GM23248 (cell line): ENCODE data around the gene GALNT5. TPM values are rescaled to one million over a fixed set of nuclear protein-coding genes. Genes with fewer than 3 reads are reported as not detected.
"Not testable (repeated sequence)": the region's sequence is repeated elsewhere in the genome, so short reads cannot be mapped to it uniquely, and the experiment has no call there.

Source experiments
- DNase-seq: peaks from one replicate; pipeline ENCODE4 v3.0.0-alpha.2; 2015
- H2AFZ ChIP-seq: fragments of 200-600 bp; sonication (generic); 2 replicates; pipeline ENCODE4 v1.6.1; 2016; ENCODE audit warnings: antibody characterized with exemption
- H3F3A ChIP-seq: fragments of 200-600 bp; sonication (generic); 2 replicates; pipeline ENCODE4 v1.6.1; 2016; ENCODE audit warnings: mild to moderate bottlenecking, antibody characterized with exemption, mixed run types; ENCODE audit not compliant: insufficient read depth
- H3K27ac ChIP-seq: fragments of 200-600 bp; sonication (generic); 2 replicates; pipeline ENCODE4 v1.5.1; 2016; ENCODE audit warnings: mild to moderate bottlenecking
- H3K27me3 ChIP-seq: fragments of 200-600 bp; sonication (generic); replicated peaks from 2 replicates; pipeline ENCODE4 v1.6.1; 2016; ENCODE audit warnings: mild to moderate bottlenecking; ENCODE audit not compliant: insufficient read depth
- H3K36me3 ChIP-seq: fragments of 200-600 bp; sonication (generic); 2 replicates; pipeline ENCODE4 v1.6.1; 2016; ENCODE audit warnings: low read depth, mild to moderate bottlenecking
- H3K4me1 ChIP-seq: fragments of 200-600 bp; sonication (generic); 2 replicates; pipeline ENCODE4 v1.6.1; 2016; ENCODE audit warnings: mild to moderate bottlenecking; ENCODE audit not compliant: insufficient read depth
- H3K4me2 ChIP-seq: fragments of 200-600 bp; sonication (generic); one replicate; pipeline ENCODE4 v1.6.1; 2016; ENCODE audit warnings: mild to moderate bottlenecking; ENCODE audit not compliant: unreplicated experiment
- H3K4me3 ChIP-seq: fragments of 200-600 bp; sonication (generic); 2 replicates; pipeline ENCODE4 v1.5.1; 2016; ENCODE audit warnings: mild to moderate bottlenecking
- H3K79me2 ChIP-seq: fragments of 200-600 bp; sonication (generic); 2 replicates; pipeline ENCODE4 v1.6.1; 2016; ENCODE audit warnings: mild to moderate bottlenecking; ENCODE audit not compliant: insufficient read depth
- H3K9ac ChIP-seq: fragments of 200-600 bp; sonication (generic); 2 replicates; pipeline ENCODE4 v1.6.1; 2016; ENCODE audit warnings: mild to moderate bottlenecking
- H3K9me2 ChIP-seq: fragments of 200-600 bp; sonication (generic); 2 replicates; pipeline ENCODE4 v1.6.1; 2016; ENCODE audit warnings: mixed run types, mild to moderate bottlenecking, moderate library complexity; ENCODE audit not compliant: insufficient read depth
- H3K9me3 ChIP-seq: fragments of 200-600 bp; sonication (generic); one replicate; pipeline ENCODE4 v1.6.1; 2017; ENCODE audit warnings: low read depth
- H4K20me1 ChIP-seq: fragments of 200-600 bp; sonication (generic); 2 replicates; pipeline ENCODE4 v1.6.0; 2016; ENCODE audit not compliant: insufficient read depth
- EZH2 ChIP-seq: fragments of 200-600 bp; sonication (generic); IDR thresholded peaks from 2 replicates; pipeline ENCODE4 v1.6.1; 2018; ENCODE audit warnings: antibody characterized with exemption, mild to moderate bottlenecking; ENCODE audit not compliant: insufficient read depth, poor library complexity, severe bottlenecking
- EZH2phosphoT487 ChIP-seq: fragments of 200-600 bp; sonication (generic); IDR thresholded peaks from 2 replicates; pipeline ENCODE4 v1.6.1; 2018; ENCODE audit warnings: antibody characterized with exemption, moderate library complexity, mild to moderate bottlenecking, low read depth; ENCODE audit not compliant: insufficient read depth
- WGBS, 2 experiments: methylation state at CpG; one replicate each; pipeline ENCODE4 v1.1.6; 2015 to 2017; ENCODE audit warnings: low lambda C conversion rate in 2 of 2, low coverage in 1 of 2; ENCODE audit errors: missing lambda C conversion rate in 2 of 2; 5-methylcytosine and 5-hydroxymethylcytosine counted together
- in situ Hi-C: fragments of 300-500 bp; cut with MboI; formaldehyde crosslinking; loops from 2 replicates; pipeline ENCODE4 v1.15.0; 2020
- polyA plus RNA-seq: library from polyadenylated mRNA; unstranded; fragments of >200 nt; fragmentation: Nextera tagmentation; extraction: Ambion mirVana; gene quantifications from 2 replicates; pipeline ENCODE4 v1.2.1, GENCODE V29; 2016
- total RNA-seq: library from RNA; depleted of rRNA; stranded (reverse); fragments of >200 nt; shearing (Covaris generic); gene quantifications from 2 replicates; pipeline ENCODE4 v1.2.3, GENCODE V29; 2014

Gene GALNT5
- total and polyA plus RNA-seq, 2 experiments from 2014 or later = 83.5 to 114 TPM

GRCh38 chr2:157267476-157267875, 10.0 kb downstream of the GALNT5 start:
- Histone ChIP-seq H3K4me1 (peaks cover 29% of the 10 kb centered on the region), H3K4me2 (no peak overlapping the region), H3K36me3 (peaks cover 17% of the 10 kb centered on the region; the same call in 1 of the 2 replicates), H3K4me3 (no peak overlapping the region), H3K9ac (no peak overlapping the region), H3F3A (peaks cover 12% of the 10 kb centered on the region; the same call in 1 of the 2 replicates), H2AFZ (no peak overlapping the region), H3K9me2 (no peaks in the 10 kb centered on the region; the same call in 1 of the 2 replicates), H3K9me3 (no peaks in the 10 kb centered on the region), H3K27ac (no peak overlapping the region), H3K79me2 (peaks cover 97% of the 10 kb centered on the region), H4K20me1 (no peaks in the 10 kb centered on the region), H3K27me3 (no peaks in the 10 kb centered on the region)
- TF ChIP-seq EZH2phosphoT487 (no peak), EZH2 (no peak)
- 78 to 84% methylated on average over 2 of the region's 2 CpGs for WGBS, 2 experiments
- DNase-seq = no peak
- in situ Hi-C loops = no loop called here

GRCh38 chr2:157269060-157269459, 11.6 kb downstream of the GALNT5 start:
- 84 to 93% methylated on average over 2 of the region's 2 CpGs for WGBS, 2 experiments
- in situ Hi-C loops = no loop called here
- H3K9me3 ChIP-seq = no peaks in the 10 kb centered on the region

DNA sequence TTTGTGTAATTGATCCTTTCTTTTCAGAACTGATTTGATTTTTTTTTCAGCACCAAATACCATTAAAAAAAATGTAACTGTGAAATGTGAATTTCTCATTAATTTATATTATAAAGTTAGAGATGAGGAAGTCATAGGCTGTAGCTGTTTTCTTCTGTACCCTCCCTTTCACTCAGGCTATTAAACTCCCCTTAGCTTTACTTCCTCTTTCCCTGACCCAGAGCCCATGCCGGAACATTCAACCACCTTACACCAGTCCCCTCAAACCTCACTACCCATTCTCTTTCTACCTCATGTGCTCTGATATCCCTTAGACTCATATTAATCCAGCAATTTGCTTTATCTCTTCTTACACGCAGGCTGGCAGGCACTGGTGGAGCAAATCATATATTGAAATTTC, 12.4 kb downstream of the GALNT5 start:
- H3K79me2 ChIP-seq = peaks cover 93% of the 10 kb centered on the region
- TF ChIP-seq EZH2phosphoT487 = no peak
- no peak for TF ChIP-seq EZH2
- in situ Hi-C loops = no loop called here

More at GRCh38 chr2:157269060-157269459, 11.6 kb downstream of the GALNT5 start:
- Histone ChIP-seq H3F3A (peaks cover 17% of the 10 kb centered on the region; the same call in 1 of the 2 replicates), H3K79me2 (peaks cover 91% of the 10 kb centered on the region), H3K4me1 (peaks cover 17% of the 10 kb centered on the region), H3K9ac (no peak overlapping the region), H3K27ac (no peak overlapping the region), H3K9me2 (no peaks in the 10 kb centered on the region; the same call in 1 of the 2 replicates), H3K36me3 (peaks cover 17% of the 10 kb centered on the region; the same call in 1 of the 2 replicates), H3K4me3 (no peak overlapping the region), H4K20me1 (no peaks in the 10 kb centered on the region), H2AFZ (no peak overlapping the region), H3K4me2 (no peak overlapping the region), H3K27me3 (no peaks in the 10 kb centered on the region)
- no peak for DNase-seq
- TF ChIP-seq EZH2phosphoT487 (no peak), EZH2 (no peak)

DNA sequence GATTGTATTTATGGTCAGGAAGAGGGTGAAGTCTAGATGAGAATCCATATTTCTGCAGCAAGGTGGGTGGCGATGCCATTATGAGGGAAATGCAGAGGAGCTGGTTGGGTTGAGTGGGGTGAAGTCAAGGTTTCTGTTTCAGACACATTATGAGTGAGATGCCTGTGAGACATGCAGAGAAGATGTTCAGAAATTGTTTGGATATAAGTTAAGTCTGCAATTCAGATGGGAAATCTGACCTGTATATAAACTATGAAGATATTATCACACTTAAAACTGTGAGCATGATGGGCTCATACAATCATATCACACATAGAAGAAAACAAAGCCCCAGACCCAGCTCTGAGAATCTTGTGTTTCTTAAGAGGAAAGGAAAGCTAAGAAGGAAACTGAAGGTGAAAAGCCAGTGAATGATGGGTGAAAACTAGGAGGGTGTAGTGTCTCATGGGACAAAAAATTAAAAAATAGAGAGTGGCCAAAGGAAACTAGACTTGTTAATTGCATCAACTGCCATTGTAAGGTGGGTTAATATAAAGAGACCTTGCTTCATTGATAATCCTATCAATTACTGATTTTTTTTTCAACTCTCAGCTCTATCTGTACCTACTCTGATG, 14.2 kb downstream of the GALNT5 start:
- H3K4me2 ChIP-seq = no peak overlapping the region
- H3K27ac ChIP-seq = no peak overlapping the region
- H3K4me3 ChIP-seq = no peak overlapping the region
- 0 out of 2 replicates have a peak, but pooled peaks cover 11% of the 10 kb centered on the region for H3F3A ChIP-seq
- no peak overlapping the region for H3K9ac ChIP-seq
- H4K20me1 ChIP-seq = no peaks in the 10 kb centered on the region
- no peaks in the 10 kb centered on the region for H3K4me1 ChIP-seq
- no peak for DNase-seq
- no peaks in the 10 kb centered on the region for H3K27me3 ChIP-seq
- H3K79me2 ChIP-seq = peaks cover 93% of the 10 kb centered on the region
- no peaks in the 10 kb centered on the region; the same call in 1 of the 2 replicates for H3K9me2 ChIP-seq
- H3K9me3 ChIP-seq = no peaks in the 10 kb centered on the region
- H2AFZ ChIP-seq = no peak overlapping the region
- 96 to 97% methylated on average over 1 of the region's 1 CpG for WGBS, 2 experiments
- TF ChIP-seq EZH2phosphoT487 (no peak), EZH2 (no peak)
- peaks cover 17% of the 10 kb centered on the region; the same call in 1 of the 2 replicates for H3K36me3 ChIP-seq
- in situ Hi-C loops = no loop called here

More for the DNA sequence above, 12.4 kb downstream of the GALNT5 start:
- H3K27ac ChIP-seq = no peak overlapping the region
- H3K4me3 ChIP-seq = no peak overlapping the region
- H4K20me1 ChIP-seq = no peaks in the 10 kb centered on the region
- no peaks in the 10 kb centered on the region for H3K27me3 ChIP-seq
- H2AFZ ChIP-seq = no peak overlapping the region
- H3K9me2 ChIP-seq = no peaks in the 10 kb centered on the region; the same call in 1 of the 2 replicates
- WGBS, 2 experiments = 74 to 76% methylated on average over 2 of the region's 2 CpGs
- no peak overlapping the region for H3K4me2 ChIP-seq
- H3K4me1 ChIP-seq = peaks cover 9% of the 10 kb centered on the region
- DNase-seq = no peak
- H3F3A ChIP-seq = peaks cover 16% of the 10 kb centered on the region; the same call in 1 of the 2 replicates
- no peak overlapping the region for H3K9ac ChIP-seq
- H3K36me3 ChIP-seq = peaks cover 17% of the 10 kb centered on the region; the same call in 1 of the 2 replicates
- no peaks in the 10 kb centered on the region for H3K9me3 ChIP-seq

DNA sequence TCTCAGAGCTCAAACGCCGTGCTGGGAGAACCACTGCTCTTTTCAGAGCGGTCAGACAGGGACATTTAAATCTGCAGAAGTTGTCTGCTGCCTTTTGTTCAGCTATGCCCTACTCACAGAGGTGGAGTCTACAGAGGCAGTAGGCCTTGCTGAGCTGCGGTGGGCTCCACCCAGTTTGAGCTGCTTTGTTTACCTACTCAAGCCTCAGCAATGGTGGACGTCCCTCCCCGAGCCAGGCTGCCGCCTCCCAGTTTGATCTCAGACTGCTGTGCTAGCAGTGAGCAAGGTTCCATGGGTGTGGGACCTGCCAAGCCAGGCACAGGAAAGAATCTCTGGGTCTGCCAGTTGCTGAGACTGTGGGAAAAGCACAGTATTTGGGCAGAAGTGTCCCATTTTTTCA, 21.8 kb downstream of the GALNT5 start:
- H3K9me2 ChIP-seq, H3K27ac ChIP-seq, H3K9ac ChIP-seq, H3K4me1 ChIP-seq, DNase-seq, H4K20me1 ChIP-seq, H2AFZ ChIP-seq, in situ Hi-C loops, H3K4me2 ChIP-seq, H3K9me3 ChIP-seq, H3K4me3 ChIP-seq, H3K27me3 ChIP-seq, H3F3A ChIP-seq: not testable (repeated sequence)
- peaks cover 15% of the 10 kb centered on the region for H3K36me3 ChIP-seq
- H3K79me2 ChIP-seq = peaks cover 83% of the 10 kb centered on the region
- WGBS, 2 experiments = 80 to 81% methylated on average over 7 of the region's 7 CpGs
